Central memory CD8-positive, alpha-beta T cell (primary cell): ENCODE results near the gene AMIGO2.

Experiments used
- ATAC-seq: fragments of 150-1000 bp; cut with Tn5 transposase; replicated peaks from 2 replicates; pipeline ENCODE4 v1.10.0; 2022; ENCODE audit warnings: mild to moderate bottlenecking, moderate FRiP score, moderate number of reproducible peaks; ENCODE audit not compliant: poor library complexity, severe bottlenecking; ENCODE audit errors: extremely low read depth
- DNase-seq, 2 donors: peaks; one replicate each; pipeline ENCODE4 v3.0.0; 2021; ENCODE audit warnings: low spot score in 2 of 2
- H3K27ac Mint-ChIP-seq: one replicate; pipeline ENCODE4 v1.8.0; 2022; ENCODE audit warnings: low read depth, mild to moderate bottlenecking, moderate library complexity, mixed read lengths
- H3K27me3 Mint-ChIP-seq: one replicate; pipeline ENCODE4 v1.8.0; 2022; ENCODE audit warnings: mixed read lengths
- H3K36me3 Mint-ChIP-seq: one replicate; pipeline ENCODE4 v1.8.0; 2022; ENCODE audit warnings: mild to moderate bottlenecking, moderate library complexity, mixed read lengths; ENCODE audit not compliant: insufficient read depth
- H3K4me1 Mint-ChIP-seq: one replicate; pipeline ENCODE4 v1.8.0; 2022; ENCODE audit warnings: mixed read lengths
- H3K4me3 Mint-ChIP-seq: one replicate; pipeline ENCODE4 v1.8.0; 2022; ENCODE audit warnings: mild to moderate bottlenecking, moderate library complexity, mixed read lengths
- H3K9me3 Mint-ChIP-seq: one replicate; pipeline ENCODE4 v1.8.0; 2022; ENCODE audit warnings: mixed read lengths

AMIGO2 gene

DNA sequence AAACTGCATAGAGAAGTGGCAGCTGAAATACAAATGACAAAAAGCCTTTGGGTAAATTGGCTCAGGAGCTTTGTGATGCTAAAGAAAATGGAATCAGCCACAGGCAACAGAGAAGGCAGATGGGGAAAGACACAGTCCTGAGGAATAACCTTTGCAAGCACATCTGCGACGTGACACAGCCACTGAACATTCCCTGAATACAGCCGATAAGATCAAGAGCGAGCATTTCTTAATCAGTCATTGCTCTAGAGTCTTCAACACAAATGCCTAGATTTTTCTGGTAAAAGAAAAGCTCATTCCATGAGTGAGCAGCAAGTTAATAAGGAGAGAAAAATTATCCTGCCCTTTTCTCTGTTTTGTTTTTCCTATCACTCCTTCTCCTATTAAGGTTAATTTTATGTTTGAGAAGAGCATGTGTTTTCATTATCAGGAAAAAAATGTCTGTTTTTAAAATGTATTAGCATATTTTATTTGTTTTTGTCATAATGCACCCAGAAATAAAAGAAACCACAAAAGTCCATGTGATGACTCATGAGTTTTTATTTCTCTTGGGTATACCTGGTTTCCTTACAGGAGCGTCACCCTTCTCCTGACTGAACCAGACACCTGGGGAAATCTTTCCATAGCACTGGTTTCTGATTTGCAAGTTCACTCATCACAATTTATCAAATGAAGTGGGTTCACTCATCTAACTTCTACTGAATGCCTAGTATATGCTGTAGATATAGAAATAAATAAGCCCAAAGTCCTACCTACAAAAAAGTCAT lies 45.8 kb downstream of the AMIGO2 start:
- no peak for ATAC-seq
- Mint-ChIP-seq H3K4me3 (no peak overlapping the region), H3K36me3 (no peaks in the 10 kb centered on the region), H3K27ac (no peak overlapping the region), H3K9me3 (no peaks in the 10 kb centered on the region), H3K4me1 (no peaks in the 10 kb centered on the region), H3K27me3 (no peaks in the 10 kb centered on the region)
- no peak for DNase-seq

DNA sequence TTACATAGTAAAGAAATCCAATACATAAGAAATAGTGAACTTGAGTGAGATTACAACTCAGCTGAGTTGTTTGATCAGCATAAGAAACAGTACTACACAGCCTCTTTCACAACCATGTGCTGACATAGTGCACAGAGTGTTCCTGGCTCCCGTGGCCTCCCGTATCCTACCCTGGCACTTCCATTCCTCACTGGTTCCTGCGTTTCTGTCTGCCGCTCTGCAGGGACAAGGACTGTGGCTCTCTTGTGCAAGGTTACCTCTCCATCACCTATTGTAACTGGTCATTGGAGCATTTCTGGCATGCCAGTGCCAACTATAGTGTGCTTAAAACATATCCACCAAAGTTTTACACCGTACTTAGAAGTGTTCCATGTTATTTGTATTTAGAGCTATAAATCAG lies 46.7 kb downstream of the AMIGO2 start:
- Mint-ChIP-seq H3K4me1 (no peaks in the 10 kb centered on the region), H3K36me3 (no peaks in the 10 kb centered on the region), H3K27ac (no peak overlapping the region), H3K9me3 (no peaks in the 10 kb centered on the region), H3K4me3 (no peak overlapping the region), H3K27me3 (no peaks in the 10 kb centered on the region)
- no peak for DNase-seq
- no peak for ATAC-seq

- ATAC-seq (peak; percentile 64), DNase-seq (no peak)
- Mint-ChIP-seq H3K36me3 (no peaks in the 10 kb centered on the region), H3K27me3 (no peaks in the 10 kb centered on the region), H3K27ac (no peak overlapping the region), H3K4me1 (no peaks in the 10 kb centered on the region), H3K4me3 (no peak overlapping the region), H3K9me3 (no peaks in the 10 kb centered on the region)
These were observed 47.1 kb downstream of the AMIGO2 start for GRCh38 chr12:47032644-47033043.

DNA sequence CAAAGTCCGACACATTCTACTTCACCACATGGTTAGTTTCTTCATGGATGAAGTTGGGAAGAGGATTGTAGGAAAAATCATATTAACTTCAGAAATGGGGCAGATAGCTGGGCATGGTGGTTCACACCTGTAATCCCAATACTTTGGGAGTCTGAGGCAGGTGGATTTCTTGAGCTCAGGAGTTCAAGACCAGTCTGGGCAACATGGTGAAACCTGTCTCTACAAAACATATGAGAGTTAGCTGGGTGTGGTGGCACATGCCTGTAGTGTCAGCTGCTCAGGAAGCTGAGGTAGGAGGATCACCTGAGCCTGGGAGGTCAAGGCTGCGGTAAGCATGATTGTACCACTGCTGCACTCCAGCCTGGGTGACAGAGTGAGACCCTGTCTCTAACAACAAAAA lies 49.9 kb downstream of the AMIGO2 start:
- ATAC-seq = no peak
- H3K4me1 Mint-ChIP-seq = no peaks in the 10 kb centered on the region
- H3K27me3 Mint-ChIP-seq = peaks cover 18% of the 10 kb centered on the region
- H3K36me3 Mint-ChIP-seq = no peaks in the 10 kb centered on the region
- no peak overlapping the region for H3K4me3 Mint-ChIP-seq
- no peak for DNase-seq
- H3K27ac Mint-ChIP-seq = no peak overlapping the region
- H3K9me3 Mint-ChIP-seq = no peaks in the 10 kb centered on the region

DNA sequence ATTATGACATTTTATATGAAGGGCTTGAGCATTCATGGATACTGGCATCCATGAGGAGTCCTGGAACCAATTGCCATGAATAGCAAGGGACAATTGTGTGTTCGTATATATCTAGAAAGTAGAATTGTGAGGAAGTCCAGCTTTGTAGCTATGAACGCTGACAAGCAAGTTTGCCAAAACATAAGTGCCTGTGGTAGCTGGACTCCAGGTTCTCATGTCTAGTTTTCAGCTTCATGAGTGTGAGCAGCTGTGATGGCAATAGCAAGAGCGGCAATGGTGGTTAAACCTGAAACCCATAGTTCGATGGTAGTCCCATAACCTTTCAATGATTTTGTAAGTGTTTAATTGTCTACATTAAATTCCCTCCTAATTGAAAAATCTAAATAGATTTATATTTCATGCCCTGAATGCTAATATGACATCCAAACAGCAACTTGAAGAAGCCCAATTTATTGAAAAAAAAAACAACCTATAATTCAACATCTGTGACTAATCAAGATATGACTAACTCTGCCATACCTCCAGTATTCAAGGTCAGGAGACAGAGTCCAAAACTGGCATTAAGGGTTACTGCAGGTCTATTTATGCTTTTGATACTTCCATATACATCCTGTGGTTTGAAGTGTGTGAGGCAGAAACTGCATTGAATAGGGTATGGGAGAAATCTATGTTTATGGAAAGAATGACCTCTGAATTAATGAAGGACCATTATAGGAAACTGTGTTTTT lies 50.6 kb downstream of the AMIGO2 start:
- Mint-ChIP-seq H3K27me3 (peaks cover 18% of the 10 kb centered on the region), H3K4me3 (no peak overlapping the region), H3K4me1 (no peaks in the 10 kb centered on the region), H3K36me3 (no peaks in the 10 kb centered on the region), H3K27ac (no peak overlapping the region), H3K9me3 (no peaks in the 10 kb centered on the region)
- ATAC-seq = no peak
- DNase-seq = no peak

DNA sequence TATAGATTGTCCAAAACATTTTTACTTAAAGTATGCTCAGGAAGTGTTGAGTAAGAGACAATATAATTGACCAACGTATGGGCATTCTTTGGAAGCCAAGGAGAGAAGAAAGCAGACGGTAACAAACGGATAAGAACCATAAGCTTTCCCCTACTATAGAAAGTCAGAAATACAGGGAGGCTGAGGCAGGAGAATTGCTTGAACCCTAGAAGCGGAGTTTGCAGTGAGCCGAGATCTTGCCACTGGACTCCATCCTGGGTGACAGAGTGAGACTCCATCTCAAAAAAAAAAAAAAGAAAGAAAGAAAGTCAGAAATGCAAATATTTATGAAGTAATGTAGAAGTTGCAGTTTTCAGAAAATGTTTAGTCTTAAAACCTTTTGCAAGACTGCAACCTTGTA lies 51.6 kb downstream of the AMIGO2 start:
- no peak for ATAC-seq
- Mint-ChIP-seq H3K4me3 (no peak overlapping the region), H3K27me3 (peaks cover 18% of the 10 kb centered on the region)

More for the DNA sequence above, 51.6 kb downstream of the AMIGO2 start:
- no peaks in the 10 kb centered on the region for H3K9me3 Mint-ChIP-seq
- H3K4me1 Mint-ChIP-seq = no peaks in the 10 kb centered on the region
- no peak for DNase-seq
- H3K36me3 Mint-ChIP-seq = no peaks in the 10 kb centered on the region
- no peak overlapping the region for H3K27ac Mint-ChIP-seq
